ENCODE data around the gene DNAH14. TPM values are rescaled to one million over a fixed set of nuclear protein-coding genes. Genes with fewer than 3 reads are reported as not detected.

The DNAH14 gene
- polyA plus RNA-seq, 1 donor: 18.2 TPM

- Histone ChIP-seq H3K4me1 (ENCODE audit: control insufficient read depth, insufficient read depth, low read length) (no peaks in the 10 kb centered on the region), H3K36me3 (ENCODE audit: control insufficient read depth, insufficient read depth, low read length) (no peaks in the 10 kb centered on the region), H3K4me3 (ENCODE audit: low read length) (no peak overlapping the region), H3K9me3 (ENCODE audit: control insufficient read depth, low read depth, low read length) (no peaks in the 10 kb centered on the region), H3K27me3 (ENCODE audit: control insufficient read depth, insufficient read depth, low read length) (no peaks in the 10 kb centered on the region), H3K27ac (ENCODE audit: low read length) (no peak overlapping the region)
- DNase-seq: no peak
- 100% methylated on average over 1 of the region's 3 CpGs for WGBS (ENCODE audit: insufficient coverage, low lambda C conversion rate)
Observed at GRCh38 chr1:225354906-225355305, 425.4 kb downstream of the DNAH14 start.

- H3K4me3 ChIP-seq (ENCODE audit: low read length): no peak overlapping the region
- DNase-seq: no peak
- H3K36me3 ChIP-seq (ENCODE audit: control insufficient read depth, insufficient read depth, low read length): no peaks in the 10 kb centered on the region
- no peaks in the 10 kb centered on the region for H3K27me3 ChIP-seq (ENCODE audit: control insufficient read depth, insufficient read depth, low read length)
- no CpG with 5 or more reads among the region's 1 CpG for WGBS (ENCODE audit: insufficient coverage, low lambda C conversion rate)
- no peaks in the 10 kb centered on the region for H3K9me3 ChIP-seq (ENCODE audit: control insufficient read depth, low read depth, low read length)
- no peak overlapping the region for H3K27ac ChIP-seq (ENCODE audit: low read length)
- no peaks in the 10 kb centered on the region for H3K4me1 ChIP-seq (ENCODE audit: control insufficient read depth, insufficient read depth, low read length)
Observed at GRCh38 chr1:225355863-225356262, 426.4 kb downstream of the DNAH14 start.

- Histone ChIP-seq H3K9me3 (ENCODE audit: control insufficient read depth, low read depth, low read length) (no peaks in the 10 kb centered on the region), H3K27ac (ENCODE audit: low read length) (no peak overlapping the region), H3K27me3 (ENCODE audit: control insufficient read depth, insufficient read depth, low read length) (no peaks in the 10 kb centered on the region), H3K4me3 (ENCODE audit: low read length) (no peak overlapping the region), H3K4me1 (ENCODE audit: control insufficient read depth, insufficient read depth, low read length) (no peaks in the 10 kb centered on the region), H3K36me3 (ENCODE audit: control insufficient read depth, insufficient read depth, low read length) (no peaks in the 10 kb centered on the region)
- no peak for DNase-seq
- WGBS (ENCODE audit: insufficient coverage, low lambda C conversion rate): 100% methylated on average over 1 of the region's 4 CpGs
Observed at GRCh38 chr1:225360119-225360518, 430.6 kb downstream of the DNAH14 start.

GRCh38 chr1:225361176-225361575 is 431.7 kb downstream of the DNAH14 start:
- Histone ChIP-seq H3K9me3 (ENCODE audit: control insufficient read depth, low read depth, low read length) (no peaks in the 10 kb centered on the region), H3K4me3 (ENCODE audit: low read length) (no peak overlapping the region), H3K27me3 (ENCODE audit: control insufficient read depth, insufficient read depth, low read length) (no peaks in the 10 kb centered on the region), H3K27ac (ENCODE audit: low read length) (no peak overlapping the region), H3K36me3 (ENCODE audit: control insufficient read depth, insufficient read depth, low read length) (no peaks in the 10 kb centered on the region), H3K4me1 (ENCODE audit: control insufficient read depth, insufficient read depth, low read length) (no peaks in the 10 kb centered on the region)
- 100% methylated on average over 1 of the region's 1 CpG for WGBS (ENCODE audit: insufficient coverage, low lambda C conversion rate)
- DNase-seq: no peak

- H3K27ac ChIP-seq (ENCODE audit: low read length): no peak overlapping the region
- no peaks in the 10 kb centered on the region for H3K36me3 ChIP-seq (ENCODE audit: control insufficient read depth, insufficient read depth, low read length)
- H3K4me3 ChIP-seq (ENCODE audit: low read length): no peak overlapping the region
- H3K9me3 ChIP-seq (ENCODE audit: control insufficient read depth, low read depth, low read length): no peaks in the 10 kb centered on the region
- DNase-seq: no peak
- H3K27me3 ChIP-seq (ENCODE audit: control insufficient read depth, insufficient read depth, low read length): no peaks in the 10 kb centered on the region
- H3K4me1 ChIP-seq (ENCODE audit: control insufficient read depth, insufficient read depth, low read length): no peaks in the 10 kb centered on the region
Observed at GRCh38 chr1:225362805-225363204, 433.3 kb downstream of the DNAH14 start.

- Histone ChIP-seq H3K4me1 (ENCODE audit: control insufficient read depth, insufficient read depth, low read length) (no peaks in the 10 kb centered on the region), H3K9me3 (ENCODE audit: control insufficient read depth, low read depth, low read length) (no peaks in the 10 kb centered on the region), H3K27ac (ENCODE audit: low read length) (no peak overlapping the region), H3K4me3 (ENCODE audit: low read length) (no peak overlapping the region), H3K36me3 (ENCODE audit: control insufficient read depth, insufficient read depth, low read length) (no peaks in the 10 kb centered on the region), H3K27me3 (ENCODE audit: control insufficient read depth, insufficient read depth, low read length) (no peaks in the 10 kb centered on the region)
- WGBS (ENCODE audit: insufficient coverage, low lambda C conversion rate): 96% methylated on average over 6 of the region's 6 CpGs
- no peak for DNase-seq
Observed at GRCh38 chr1:225364439-225364838, 435.0 kb downstream of the DNAH14 start.

GRCh38 chr1:225366018-225366417 is 436.5 kb downstream of the DNAH14 start:
- H3K27ac ChIP-seq (ENCODE audit: low read length): no peak overlapping the region
- no peak for DNase-seq
- H3K36me3 ChIP-seq (ENCODE audit: control insufficient read depth, insufficient read depth, low read length): no peaks in the 10 kb centered on the region
- no peaks in the 10 kb centered on the region for H3K27me3 ChIP-seq (ENCODE audit: control insufficient read depth, insufficient read depth, low read length)
- H3K9me3 ChIP-seq (ENCODE audit: control insufficient read depth, low read depth, low read length): no peaks in the 10 kb centered on the region
- no peak overlapping the region for H3K4me3 ChIP-seq (ENCODE audit: low read length)
- H3K4me1 ChIP-seq (ENCODE audit: control insufficient read depth, insufficient read depth, low read length): no peaks in the 10 kb centered on the region

GRCh38 chr1:225366552-225366951 is 437.1 kb downstream of the DNAH14 start:
- DNase-seq: no peak
- Histone ChIP-seq H3K9me3 (ENCODE audit: control insufficient read depth, low read depth, low read length) (no peaks in the 10 kb centered on the region), H3K27ac (ENCODE audit: low read length) (no peak overlapping the region), H3K4me3 (ENCODE audit: low read length) (no peak overlapping the region), H3K4me1 (ENCODE audit: control insufficient read depth, insufficient read depth, low read length) (no peaks in the 10 kb centered on the region), H3K27me3 (ENCODE audit: control insufficient read depth, insufficient read depth, low read length) (no peaks in the 10 kb centered on the region), H3K36me3 (ENCODE audit: control insufficient read depth, insufficient read depth, low read length) (no peaks in the 10 kb centered on the region)
- no CpG with 5 or more reads among the region's 1 CpG for WGBS (ENCODE audit: insufficient coverage, low lambda C conversion rate)

- no peak for DNase-seq
- no peaks in the 10 kb centered on the region for H3K9me3 ChIP-seq (ENCODE audit: control insufficient read depth, low read depth, low read length)
Observed at GRCh38 chr1:225368036-225368552, 438.6 kb downstream of the DNAH14 start.

GRCh38 chr1:225371366-225372010 is 442.0 kb downstream of the DNAH14 start:
- Histone ChIP-seq H3K27me3 (ENCODE audit: control insufficient read depth, insufficient read depth, low read length) (no peaks in the 10 kb centered on the region), H3K4me1 (ENCODE audit: control insufficient read depth, insufficient read depth, low read length) (no peaks in the 10 kb centered on the region), H3K36me3 (ENCODE audit: control insufficient read depth, insufficient read depth, low read length) (no peaks in the 10 kb centered on the region), H3K9me3 (ENCODE audit: control insufficient read depth, low read depth, low read length) (no peaks in the 10 kb centered on the region), H3K27ac (ENCODE audit: low read length) (no peak overlapping the region), H3K4me3 (ENCODE audit: low read length) (no peak overlapping the region)
- WGBS (ENCODE audit: insufficient coverage, low lambda C conversion rate): 86% methylated on average over 3 of the region's 3 CpGs
- DNase-seq: no peak

More at GRCh38 chr1:225368036-225368552, 438.6 kb downstream of the DNAH14 start:
- H3K27me3 ChIP-seq (ENCODE audit: control insufficient read depth, insufficient read depth, low read length): no peaks in the 10 kb centered on the region
- no peak overlapping the region for H3K4me3 ChIP-seq (ENCODE audit: low read length)
- H3K4me1 ChIP-seq (ENCODE audit: control insufficient read depth, insufficient read depth, low read length): no peaks in the 10 kb centered on the region
- H3K36me3 ChIP-seq (ENCODE audit: control insufficient read depth, insufficient read depth, low read length): no peaks in the 10 kb centered on the region
- WGBS (ENCODE audit: insufficient coverage, low lambda C conversion rate): 80% methylated on average over 1 of the region's 3 CpGs
- H3K27ac ChIP-seq (ENCODE audit: low read length): no peak overlapping the region

GRCh38 chr1:225373155-225373554 is 443.7 kb downstream of the DNAH14 start:
- no peaks in the 10 kb centered on the region for H3K27me3 ChIP-seq (ENCODE audit: control insufficient read depth, insufficient read depth, low read length)
- H3K4me3 ChIP-seq (ENCODE audit: low read length): no peak overlapping the region
- DNase-seq: no peak
- H3K9me3 ChIP-seq (ENCODE audit: control insufficient read depth, low read depth, low read length): no peaks in the 10 kb centered on the region
- H3K27ac ChIP-seq (ENCODE audit: low read length): no peak overlapping the region
- 94% methylated on average over 3 of the region's 21 CpGs for WGBS (ENCODE audit: insufficient coverage, low lambda C conversion rate)
- H3K36me3 ChIP-seq (ENCODE audit: control insufficient read depth, insufficient read depth, low read length): no peaks in the 10 kb centered on the region
- H3K4me1 ChIP-seq (ENCODE audit: control insufficient read depth, insufficient read depth, low read length): no peaks in the 10 kb centered on the region
